H1 (cell line): Measurements from ENCODE around the gene COLEC12. TPM values are rescaled to one million over a fixed set of nuclear protein-coding genes. Genes with fewer than 3 reads are reported as not detected.

Source experiments
- CTCF ChIA-PET: fragments of 300-600 bp; sonication (Branson Sonifier 250); formaldehyde crosslinking; loops from one replicate; lab custom pipeline; 2021; ENCODE audit not compliant: partially characterized antibody; lab: Charles Lee
- POLR2A ChIA-PET: fragments of 300-600 bp; sonication (Branson Sonifier 250); formaldehyde crosslinking; loops from one replicate; lab custom pipeline; 2021; ENCODE audit warnings: inconsistent platforms; ENCODE audit not compliant: partially characterized antibody; lab: Charles Lee
- DNase-seq, 2 experiments: peaks; one replicate each; pipeline versions ENCODE4 v3.0.0 to v3.0.0-alpha.2; 2010 to 2022; ENCODE audit warnings: low spot score in 2 of 2, low read depth in 1 of 2, mixed read lengths in 1 of 2
- FAIRE-seq: peaks from 2 replicates; lab custom pipeline; 2011; peaks lifted over from hg19 to GRCh38; lab: Jason Lieb, UNC
- H2AFZ ChIP-seq: 2 replicates; pipeline ENCODE4 v1.8.1; 2012; ENCODE audit warnings: low read length, inconsistent platforms
- H2AK5ac ChIP-seq: 2 replicates; pipeline ENCODE4 v1.6.1; 2013; ENCODE audit warnings: low read depth, low read length
- H2BK120ac ChIP-seq: replicated peaks from 2 replicates; pipeline ENCODE3; 2013; ENCODE audit warnings: low read depth, low read length, inconsistent platforms
- H2BK12ac ChIP-seq: 2 replicates; pipeline ENCODE4 v1.6.1; 2013; ENCODE audit warnings: low read depth, low read length
- H2BK15ac ChIP-seq: 2 replicates; pipeline ENCODE4 v1.6.1; 2013; ENCODE audit warnings: low read length
- H2BK20ac ChIP-seq: 2 replicates; pipeline ENCODE4 v1.6.1; 2013; ENCODE audit warnings: low read length
- H2BK5ac ChIP-seq: 2 replicates; pipeline ENCODE4 v1.6.1; 2013; ENCODE audit warnings: low read depth, low read length
- H3K14ac ChIP-seq: 2 replicates; pipeline ENCODE4 v1.6.1; 2013; ENCODE audit warnings: inconsistent platforms; ENCODE audit not compliant: insufficient read length
- H3K18ac ChIP-seq: 2 replicates; pipeline ENCODE4 v1.6.1; 2013; ENCODE audit warnings: low read length; ENCODE audit errors: extremely low read depth
- H3K23ac ChIP-seq: 2 replicates; pipeline ENCODE4 v1.6.1; 2013; ENCODE audit warnings: inconsistent platforms; ENCODE audit not compliant: insufficient read length
- H3K23me2 ChIP-seq: 2 replicates; pipeline ENCODE4 v1.6.1; 2013; ENCODE audit warnings: low read depth, low read length
- H3K27ac ChIP-seq: 2 replicates; pipeline ENCODE4 v1.6.1; 2011; ENCODE audit warnings: low read depth, low read length, inconsistent platforms
- H3K27me3 ChIP-seq, 4 experiments: replicated peaks in 1 of 4; 1 replicate in 1 of 4; 2 replicates in 3 of 4; pipeline versions ENCODE4 v1.6.1 to v1.8.1; 2011 to 2013; ENCODE audit warnings: low read length in 3 of 4, mild to moderate bottlenecking in 3 of 4, inconsistent platforms in 2 of 4, mixed read lengths in 2 of 4, moderate library complexity in 1 of 4; ENCODE audit not compliant: control insufficient read depth in 3 of 4, insufficient read depth in 3 of 4; ENCODE audit errors: extremely low read depth in 1 of 4
- H3K36me3 ChIP-seq, 4 experiments: 2 replicates each; pipeline versions ENCODE4 v1.6.1 to v1.8.1; 2011 to 2013; ENCODE audit warnings: mild to moderate bottlenecking in 4 of 4, low read length in 3 of 4, moderate library complexity in 2 of 4, control low read depth in 1 of 4, inconsistent platforms in 1 of 4; ENCODE audit not compliant: insufficient read depth in 4 of 4, control insufficient read depth in 2 of 4
- H3K4ac ChIP-seq: replicated peaks from 2 replicates; pipeline ENCODE3; 2013; ENCODE audit warnings: low read length, low read depth, mixed read lengths, inconsistent platforms; ENCODE audit not compliant: insufficient read length
- H3K4me1 ChIP-seq, 4 experiments: replicated peaks in 1 of 4; 1 replicate in 1 of 4; 2 replicates in 3 of 4; pipeline versions ENCODE4 v1.6.1 to v1.8.1; 2011 to 2013; ENCODE audit warnings: low read length in 3 of 4, inconsistent platforms in 2 of 4, mixed read lengths in 1 of 4; ENCODE audit not compliant: insufficient read depth in 4 of 4, control insufficient read depth in 3 of 4
- H3K4me2 ChIP-seq, 2 experiments: 2 replicates each; pipeline versions ENCODE4 v1.6.1 to v1.8.1; 2011 to 2013; ENCODE audit warnings: low read depth in 2 of 2, low read length in 2 of 2, control low read depth in 1 of 2, inconsistent platforms in 1 of 2, mild to moderate bottlenecking in 1 of 2; ENCODE audit not compliant: insufficient read depth in 1 of 2
- H3K4me3 ChIP-seq, 4 experiments: fragments of 200-600, 300-600 bp in 1 of 4; sonication (generic), shearing (Covaris generic), sonication (Bioruptor Twin) in 1 of 4; 2 replicates each; pipeline versions ENCODE4 v1.5.1 to v1.8.1; 2011 to 2016; ENCODE audit warnings: low read length in 4 of 4, low read depth in 3 of 4, control low read depth in 2 of 4, inconsistent platforms in 2 of 4, mild to moderate bottlenecking in 2 of 4, mixed read lengths in 1 of 4, moderate library complexity in 1 of 4; ENCODE audit not compliant: insufficient read depth in 2 of 4; ENCODE audit errors: extremely low read depth in 1 of 4
- H3K56ac ChIP-seq: replicated peaks from 2 replicates; pipeline ENCODE3; 2013; ENCODE audit warnings: low read depth, mild to moderate bottlenecking, mixed read lengths, low read length, inconsistent platforms; ENCODE audit not compliant: insufficient read length
- H3K79me1 ChIP-seq: 2 replicates; pipeline ENCODE4 v1.6.1; 2013; ENCODE audit warnings: low read depth, low read length, control low read depth
- H3K79me2 ChIP-seq, 2 experiments: 2 replicates each; pipeline versions ENCODE4 v1.6.1 to v1.8.1; 2012 to 2013; ENCODE audit warnings: low read length in 2 of 2, mild to moderate bottlenecking in 2 of 2, inconsistent platforms in 1 of 2; ENCODE audit not compliant: insufficient read depth in 2 of 2, control insufficient read depth in 1 of 2
- H3K9ac ChIP-seq, 4 experiments: replicated peaks in 1 of 4; 1 replicate in 1 of 4; 2 replicates in 3 of 4; pipeline versions ENCODE4 v1.6.1 to v1.8.1; 2011 to 2013; ENCODE audit warnings: low read depth in 3 of 4, low read length in 3 of 4, control low read depth in 2 of 4, mild to moderate bottlenecking in 2 of 4, moderate library complexity in 2 of 4, inconsistent platforms in 1 of 4; ENCODE audit errors: extremely low read depth in 1 of 4
- H3K9me3 ChIP-seq, 2 experiments: 2 replicates each; pipeline versions ENCODE4 v1.6.1 to v1.8.1; 2012 to 2013; ENCODE audit warnings: mild to moderate bottlenecking in 2 of 2, moderate library complexity in 2 of 2, control low read depth in 1 of 2, inconsistent platforms in 1 of 2, low read depth in 1 of 2, low read length in 1 of 2, mixed read lengths in 1 of 2; ENCODE audit not compliant: insufficient read depth in 2 of 2
- H4K20me1 ChIP-seq, 2 experiments: replicated peaks in 1 of 2; 2 replicates each; pipeline versions ENCODE3 to v1.8.1; 2011 to 2013; ENCODE audit warnings: inconsistent platforms in 2 of 2, low read length in 2 of 2, mild to moderate bottlenecking in 1 of 2; ENCODE audit not compliant: insufficient read depth in 2 of 2, control insufficient read depth in 1 of 2
- H4K5ac ChIP-seq: 2 replicates; pipeline ENCODE4 v1.6.1; 2013; ENCODE audit warnings: low read length, low read depth, mixed read lengths, inconsistent platforms; ENCODE audit not compliant: insufficient read length
- H4K8ac ChIP-seq: 2 replicates; pipeline ENCODE4 v1.8.0; 2013; ENCODE audit warnings: mild to moderate bottlenecking, moderate library complexity, low read length, inconsistent platforms; ENCODE audit not compliant: insufficient read depth; ENCODE audit errors: extremely low read depth
- H4K91ac ChIP-seq: replicated peaks from 2 replicates; pipeline ENCODE3; 2013; ENCODE audit warnings: low read length, mixed read lengths, inconsistent platforms; ENCODE audit not compliant: insufficient read length
- CHD2 ChIP-seq: IDR thresholded peaks from 2 replicates; pipeline ENCODE4 v1.6.1; 2012; ENCODE audit warnings: low read length, improper control_type of control experiment
- E2F6 ChIP-seq: IDR thresholded peaks from 2 replicates; pipeline ENCODE4 v1.6.1; 2012; ENCODE audit warnings: inconsistent platforms
- HDAC2 ChIP-seq, 2 experiments: fragments of 300-600 bp in 1 of 2; sonication (generic) in 1 of 2; IDR thresholded peaks; 2 replicates each; pipeline ENCODE4 v1.6.1; 2011 to 2012; ENCODE audit warnings: low read depth in 2 of 2, low read length in 2 of 2, mild to moderate bottlenecking in 2 of 2, moderate library complexity in 2 of 2, borderline replicate concordance in 1 of 2, inconsistent platforms in 1 of 2
- TEAD4 ChIP-seq: IDR thresholded peaks from 2 replicates; pipeline ENCODE4 v1.6.1; 2012; ENCODE audit warnings: low read depth, low read length, inconsistent platforms, mixed read lengths
- WGBS, 2 experiments: shearing (Covaris generic) in 1 of 2; methylation state at CpG; one replicate each; pipeline versions ENCODE4 v1.1.6 to v1.1.7; 2013 to 2015; ENCODE audit warnings: low lambda C conversion rate in 2 of 2, mixed read lengths in 2 of 2, inconsistent platforms in 1 of 2, low coverage in 1 of 2, missing lambda C conversion rate in 1 of 2; ENCODE audit not compliant: insufficient replicate concordance in 2 of 2, insufficient coverage in 1 of 2, insufficient read length in 1 of 2; ENCODE audit errors: extremely low coverage in 1 of 2, missing lambda C conversion rate in 1 of 2; 5-methylcytosine and 5-hydroxymethylcytosine counted together
- polyA plus RNA-seq, 7 experiments: library from polyadenylated mRNA; depleted of rRNA in 3 of 7; stranded (reverse) in 5 of 7; unstranded in 2 of 7; fragments of >200 nt in 5 of 7; fragments of 200-250 nt in 2 of 7; gene quantifications; 1 replicate in 5 of 7; 2 replicates in 1 of 7; 4 replicates in 1 of 7; pipeline versions ENCODE4 v1.2.1 to v1.2.3, GENCODE V29; 2011 to 2013; ENCODE audit warnings: missing spikeins in 2 of 7, mixed read lengths in 2 of 7
- total RNA-seq: library from RNA; stranded (reverse); fragmentation: NEBNext Ultra II Directional; extraction: Animal tissue kit (Norgen Biotek cat#: 25700); gene quantifications from 2 replicates; pipeline ENCODE4 v1.2.1, GENCODE V29; 2021
- TF ChIP-seq, protein P1 (sequence below): IDR thresholded peaks from 2 replicates; pipeline ENCODE4 v1.6.1; 2012; ENCODE audit warnings: low read length, inconsistent platforms

The COLEC12 gene
- total and polyA plus RNA-seq, 2 of the 8 experiments (the other 6 are each of a cell fraction or from before 2014, with no cell fraction given): 0.44 to 2.3 TPM

DNA sequence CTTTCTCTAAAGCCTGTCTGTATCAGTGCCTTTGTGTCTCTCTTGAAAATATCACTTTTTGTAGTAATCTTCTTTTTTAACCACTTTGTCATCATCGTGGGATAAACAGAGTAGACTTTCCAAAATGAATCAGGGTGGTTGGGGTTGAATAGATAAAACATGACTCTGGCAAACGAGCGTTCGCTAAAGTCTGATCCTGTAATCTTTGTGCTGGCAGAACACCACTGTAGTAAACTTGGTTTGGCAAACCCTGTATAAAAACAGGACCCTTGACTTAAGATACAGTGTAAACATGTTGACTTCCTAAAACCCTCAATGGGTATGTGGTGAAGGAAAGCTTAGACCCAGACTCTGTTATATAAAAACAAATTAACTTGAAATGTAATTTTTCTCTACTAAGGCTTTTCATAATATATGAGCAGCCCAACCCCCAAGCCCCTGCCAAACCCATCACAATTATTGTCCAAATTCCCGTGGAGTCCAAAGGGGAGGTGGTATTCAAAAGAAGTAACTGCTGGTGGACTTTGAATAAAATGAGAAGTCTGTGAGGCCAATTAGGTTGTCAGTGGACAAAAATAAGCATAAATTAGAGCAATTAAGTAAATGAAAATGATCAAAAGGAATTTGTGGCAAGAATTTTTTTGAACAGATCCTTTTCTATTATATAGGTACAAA lies 52.2 kb downstream of the COLEC12 start:
- Histone ChIP-seq H3K27ac (no peak overlapping the region), H2BK120ac (no peak overlapping the region), H3K36me3 (no peaks in the 10 kb centered on the region), H2BK20ac (no peak overlapping the region), H4K20me1 (no peaks in the 10 kb centered on the region), H3K79me1 (no peaks in the 10 kb centered on the region), H3K9me3 (peaks cover 3 to 4% of the 10 kb centered on the region in 2 experiments; a peak in 3 of 4 replicates), H3K79me2 (no peaks in the 10 kb centered on the region), H2AFZ (no peak overlapping the region), H3K9ac (no peak overlapping the region), H2AK5ac (no peak overlapping the region), H3K4me2 (no peak overlapping the region), H3K4me1 (no peaks in the 10 kb centered on the region), H2BK12ac (no peak overlapping the region), H2BK15ac (no peak overlapping the region), H4K91ac (no peak overlapping the region), H3K18ac (no peak overlapping the region), H3K56ac (no peak overlapping the region), H3K4ac (no peak overlapping the region), H3K4me3 (no peak overlapping the region), H2BK5ac (no peak overlapping the region), H4K5ac (no peak overlapping the region), H3K14ac (no peak overlapping the region), H3K27me3 (no peaks in the 10 kb centered on the region), H3K23ac (no peak overlapping the region), H3K23me2 (no peaks in the 10 kb centered on the region), H4K8ac (no peak overlapping the region)
- POLR2A ChIA-PET: no interaction called here
- FAIRE-seq: no peak
- CTCF ChIA-PET: no interaction called here
- TF ChIP-seq, protein P1, sequence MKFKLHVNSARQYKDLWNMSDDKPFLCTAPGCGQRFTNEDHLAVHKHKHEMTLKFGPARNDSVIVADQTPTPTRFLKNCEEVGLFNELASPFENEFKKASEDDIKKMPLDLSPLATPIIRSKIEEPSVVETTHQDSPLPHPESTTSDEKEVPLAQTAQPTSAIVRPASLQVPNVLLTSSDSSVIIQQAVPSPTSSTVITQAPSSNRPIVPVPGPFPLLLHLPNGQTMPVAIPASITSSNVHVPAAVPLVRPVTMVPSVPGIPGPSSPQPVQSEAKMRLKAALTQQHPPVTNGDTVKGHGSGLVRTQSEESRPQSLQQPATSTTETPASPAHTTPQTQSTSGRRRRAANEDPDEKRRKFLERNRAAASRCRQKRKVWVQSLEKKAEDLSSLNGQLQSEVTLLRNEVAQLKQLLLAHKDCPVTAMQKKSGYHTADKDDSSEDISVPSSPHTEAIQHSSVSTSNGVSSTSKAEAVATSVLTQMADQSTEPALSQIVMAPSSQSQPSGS: no peak
- TF ChIP-seq E2F6 (no peak), TEAD4 (no peak), HDAC2 (IDR thresholded peaks at IDR 0.05; ENCODE audit: borderline replicate concordance in 1 of 2, low read depth in 2 of 2, low read length in 2 of 2) (no peak), CHD2 (no peak)
- 91% methylated on average over 5 of the region's 5 CpGs; no CpG with 5 or more reads in 1 of the 2 experiments for WGBS, 2 experiments
- no peak for DNase-seq
